Effector memory CD8-positive, alpha-beta T cell (primary cell): ENCODE data around the gene TBC1D22A.

ENCODE experiments used
- ATAC-seq: fragments of 150-1000 bp; cut with Tn5 transposase; replicated peaks from 2 replicates; pipeline ENCODE4 v1.10.0; 2021; ENCODE audit warnings: mild to moderate bottlenecking, moderate library complexity
- DNase-seq, 3 experiments: peaks; one replicate each; pipeline ENCODE4 v3.0.0; 2021
- H3K27ac Mint-ChIP-seq, 2 donors: one replicate each; pipeline ENCODE4 v1.8.0; 2022; ENCODE audit warnings: mild to moderate bottlenecking in 2 of 2, mixed read lengths in 2 of 2, moderate library complexity in 2 of 2
- H3K27me3 Mint-ChIP-seq, 2 donors: one replicate each; pipeline ENCODE4 v1.8.0; 2022; ENCODE audit warnings: mixed read lengths in 2 of 2
- H3K36me3 Mint-ChIP-seq: one replicate; pipeline ENCODE4 v1.8.0; 2022; ENCODE audit warnings: mild to moderate bottlenecking, moderate library complexity, mixed read lengths; ENCODE audit not compliant: insufficient read depth
- H3K4me1 Mint-ChIP-seq, 2 donors: one replicate each; pipeline ENCODE4 v1.8.0; 2022; ENCODE audit warnings: low read depth in 2 of 2, mixed read lengths in 2 of 2
- H3K4me3 Mint-ChIP-seq, 2 donors: one replicate each; pipeline ENCODE4 v1.8.0; 2022; ENCODE audit warnings: mild to moderate bottlenecking in 2 of 2, mixed read lengths in 2 of 2, moderate library complexity in 2 of 2
- H3K9me3 Mint-ChIP-seq, 2 donors: one replicate each; pipeline ENCODE4 v1.8.0; 2022; ENCODE audit warnings: mixed read lengths in 2 of 2

TBC1D22A gene

GRCh38 chr22:46890819-46891218 is 128.4 kb downstream of the TBC1D22A start:
- ATAC-seq: no peak
- H3K36me3 Mint-ChIP-seq: peaks cover 34% of the 10 kb centered on the region
- H3K4me3 Mint-ChIP-seq: no peak overlapping the region
- no peak for DNase-seq
- H3K4me1 Mint-ChIP-seq: peaks cover 5 to 7% of the 10 kb centered on the region in 2 donors
- no peaks in the 10 kb centered on the region for H3K27me3 Mint-ChIP-seq
- H3K9me3 Mint-ChIP-seq: no peaks in the 10 kb centered on the region
- H3K27ac Mint-ChIP-seq: no peak overlapping the region

DNA sequence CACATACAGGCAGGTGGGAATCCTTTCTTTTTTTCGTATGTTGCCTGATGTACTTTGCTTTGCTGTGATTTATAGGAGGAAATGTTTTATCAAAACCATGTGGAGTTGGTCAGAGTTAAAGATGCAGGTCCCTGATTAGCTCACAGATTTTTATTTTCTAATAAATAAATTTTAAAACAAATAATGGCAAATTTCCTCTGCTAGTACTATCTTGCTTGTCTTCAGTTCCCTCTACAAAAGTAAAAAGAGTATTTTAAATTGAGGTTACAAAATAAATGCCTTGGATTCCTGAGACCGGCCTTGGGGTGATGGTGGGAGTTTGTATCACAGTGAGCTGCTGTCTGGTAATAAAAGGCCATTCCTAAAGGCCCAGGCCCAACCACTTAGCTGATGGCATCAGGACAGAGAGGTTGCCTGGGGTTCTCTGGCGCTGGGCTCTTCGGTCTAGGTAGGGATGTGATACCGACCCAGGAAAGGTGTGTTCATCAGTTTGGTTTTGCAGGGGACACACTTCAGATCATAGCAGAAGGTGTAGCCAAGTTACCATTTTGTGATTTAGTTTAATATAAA is 129.0 kb downstream of the TBC1D22A start:
- H3K36me3 Mint-ChIP-seq: peaks cover 36% of the 10 kb centered on the region
- H3K4me3 Mint-ChIP-seq: no peak overlapping the region
- H3K27ac Mint-ChIP-seq: peak overlapping the region in 1 of 2 donors; percentile 51
- no peak for DNase-seq
- peaks cover 11% of the 10 kb centered on the region in 2 donors for H3K4me1 Mint-ChIP-seq
- ATAC-seq: no peak
- no peaks in the 10 kb centered on the region for H3K27me3 Mint-ChIP-seq
- H3K9me3 Mint-ChIP-seq: no peaks in the 10 kb centered on the region

GRCh38 chr22:46892866-46893265 is 130.4 kb downstream of the TBC1D22A start:
- ATAC-seq (no peak), DNase-seq (no peak)
- H3K4me1 Mint-ChIP-seq: peaks cover 14 to 16% of the 10 kb centered on the region in 2 donors
- no peak overlapping the region for H3K4me3 Mint-ChIP-seq
- no peaks in the 10 kb centered on the region for H3K9me3 Mint-ChIP-seq
- H3K27me3 Mint-ChIP-seq: no peaks in the 10 kb centered on the region
- peaks cover 42% of the 10 kb centered on the region for H3K36me3 Mint-ChIP-seq
- H3K27ac Mint-ChIP-seq: no peak overlapping the region

DNA sequence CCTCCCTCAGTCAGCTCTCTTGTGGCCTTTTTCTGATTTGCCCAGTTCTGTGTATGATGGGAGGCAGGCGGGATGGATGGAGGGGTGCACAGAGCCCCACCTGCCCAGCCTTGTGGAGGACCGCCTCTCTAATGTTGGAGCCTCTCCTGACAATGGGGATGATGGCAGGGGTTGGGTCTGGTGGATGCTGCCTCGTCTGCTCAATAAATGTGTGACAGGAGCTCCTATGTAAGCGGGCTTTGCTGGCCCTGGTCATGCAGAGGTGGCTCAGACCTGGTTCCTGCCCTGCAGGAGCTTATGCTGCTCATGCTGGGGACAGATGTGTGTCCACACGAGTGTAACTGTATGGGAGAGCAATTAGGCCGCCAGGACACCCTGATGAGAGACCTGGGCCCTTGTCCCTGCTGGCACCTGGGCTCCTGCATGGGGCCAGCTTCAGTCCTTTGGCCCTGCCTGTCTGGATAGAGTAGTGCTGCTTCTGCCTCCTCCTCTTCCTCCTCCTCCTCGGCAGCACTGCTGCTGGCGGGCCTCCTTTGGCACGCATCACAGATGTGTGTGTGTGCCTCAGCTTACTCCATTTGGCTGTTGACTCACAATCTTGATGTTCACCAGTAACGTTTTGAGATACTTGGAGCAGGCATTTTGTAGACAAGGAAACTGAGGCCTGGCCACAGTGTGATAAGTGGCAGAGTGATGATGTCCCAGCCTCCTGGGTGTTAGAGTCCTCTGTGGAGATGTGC is 131.0 kb downstream of the TBC1D22A start:
- H3K27ac Mint-ChIP-seq: no peak overlapping the region
- H3K27me3 Mint-ChIP-seq: no peaks in the 10 kb centered on the region
- no peaks in the 10 kb centered on the region for H3K9me3 Mint-ChIP-seq
- peaks cover 16 to 17% of the 10 kb centered on the region in 2 donors for H3K4me1 Mint-ChIP-seq
- no peak for DNase-seq
- H3K36me3 Mint-ChIP-seq: peaks cover 42% of the 10 kb centered on the region
- ATAC-seq: no peak
- H3K4me3 Mint-ChIP-seq: no peak overlapping the region

GRCh38 chr22:46894081-46894671 is 131.7 kb downstream of the TBC1D22A start:
- no peak for ATAC-seq
- Mint-ChIP-seq H3K27me3 (no peaks in the 10 kb centered on the region), H3K4me3 (no peak overlapping the region), H3K4me1 (peaks cover 16 to 18% of the 10 kb centered on the region in 2 donors), H3K9me3 (no peaks in the 10 kb centered on the region), H3K27ac (no peak overlapping the region), H3K36me3 (peaks cover 42% of the 10 kb centered on the region)
- DNase-seq: no peak

DNA sequence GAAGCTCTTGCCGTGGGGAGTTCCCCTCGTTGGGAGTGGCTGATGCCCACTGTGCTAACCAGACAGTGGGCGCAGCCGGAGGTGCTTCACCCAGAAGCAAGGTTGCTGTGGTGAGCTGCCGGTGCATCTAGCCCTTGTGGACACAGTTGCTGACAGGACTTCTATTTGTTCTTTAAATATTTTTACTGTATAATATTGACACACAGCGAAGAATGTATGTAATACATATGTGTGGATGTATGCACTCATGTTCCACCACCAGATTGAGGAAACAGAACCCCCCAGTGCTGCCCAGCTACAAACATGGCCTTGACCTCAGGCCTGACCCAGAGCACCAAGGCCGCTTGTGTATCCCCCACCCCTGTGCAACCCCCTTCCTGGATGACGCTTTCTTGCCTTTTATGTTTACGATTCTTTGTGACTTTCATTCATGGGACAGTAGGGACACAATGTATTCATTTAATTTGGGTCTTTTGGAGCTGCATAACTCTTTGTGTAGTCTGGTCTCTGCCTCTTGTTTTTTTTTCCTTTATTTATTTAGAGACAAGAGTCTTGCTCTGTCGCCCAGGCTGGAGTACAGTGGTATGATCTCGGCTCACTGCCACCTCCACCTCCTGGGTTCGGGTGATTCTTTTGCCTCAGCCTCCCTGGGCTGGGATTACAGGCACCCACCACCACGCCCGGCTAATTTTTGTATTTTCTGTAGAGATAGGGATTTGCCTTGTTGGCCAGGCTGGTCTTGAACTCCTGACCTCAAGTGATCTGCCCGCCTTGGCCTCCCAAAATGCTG is 132.6 kb downstream of the TBC1D22A start:
- H3K36me3 Mint-ChIP-seq: peaks cover 40% of the 10 kb centered on the region
- H3K27me3 Mint-ChIP-seq: no peaks in the 10 kb centered on the region
- H3K4me1 Mint-ChIP-seq: peaks cover 18 to 19% of the 10 kb centered on the region in 2 donors
- ATAC-seq: no peak
- DNase-seq: no peak
- no peaks in the 10 kb centered on the region for H3K9me3 Mint-ChIP-seq
- H3K27ac Mint-ChIP-seq: peak overlapping the region in 1 of 2 donors; percentile 84
- no peak overlapping the region for H3K4me3 Mint-ChIP-seq

DNA sequence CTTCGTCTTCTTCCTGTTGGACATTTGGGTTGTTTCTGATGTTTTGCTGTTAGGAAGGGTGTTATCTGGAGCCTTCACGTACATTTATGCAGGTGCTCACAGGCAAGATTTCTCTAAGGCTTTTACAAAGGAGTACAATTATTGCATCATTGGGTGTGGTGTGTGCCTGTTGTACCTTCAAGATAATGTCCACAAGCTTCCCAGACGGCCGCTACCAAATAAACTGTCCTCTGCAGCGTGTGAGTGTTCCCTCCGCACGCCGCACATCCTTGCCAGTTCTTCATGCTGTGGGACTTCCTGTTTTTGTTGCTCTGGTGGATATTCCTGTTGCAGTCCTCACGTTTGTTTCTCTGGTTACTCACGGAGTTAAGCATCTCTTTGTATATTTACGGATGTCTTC is 133.3 kb downstream of the TBC1D22A start:
- no peak for ATAC-seq
- Mint-ChIP-seq H3K4me1 (peaks cover 21 to 26% of the 10 kb centered on the region in 2 donors), H3K9me3 (no peaks in the 10 kb centered on the region), H3K27me3 (no peaks in the 10 kb centered on the region), H3K4me3 (no peak overlapping the region), H3K36me3 (peaks cover 42% of the 10 kb centered on the region), H3K27ac (peak overlapping the region in 1 of 2 donors; percentile 11)
- no peak for DNase-seq

DNA sequence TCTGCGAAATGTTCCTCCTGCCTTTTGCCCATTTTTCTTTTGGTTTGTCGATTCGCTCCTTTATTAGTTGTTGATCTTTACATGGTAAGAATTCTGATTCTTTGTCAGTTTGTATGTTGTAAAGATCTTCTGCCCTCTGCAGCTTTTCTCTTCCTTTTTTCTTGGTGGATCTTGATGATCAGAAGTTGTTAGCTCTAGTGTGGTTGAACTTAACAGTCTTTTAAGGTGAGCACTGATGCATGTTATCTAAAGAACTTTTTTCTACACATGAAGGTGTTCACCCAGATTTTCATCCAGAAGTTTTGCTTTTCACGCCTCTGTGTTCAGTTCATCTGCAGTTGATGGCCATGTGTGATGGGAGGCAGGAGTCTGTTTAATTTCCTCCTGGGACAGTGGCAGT is 133.7 kb downstream of the TBC1D22A start:
- no peaks in the 10 kb centered on the region for H3K27me3 Mint-ChIP-seq

GRCh38 chr22:46896568-46897245 is 134.3 kb downstream of the TBC1D22A start:
- no peak overlapping the region for H3K4me3 Mint-ChIP-seq
- H3K27ac Mint-ChIP-seq: peak overlapping the region; percentile 11 to 84
- peaks cover 38% of the 10 kb centered on the region for H3K36me3 Mint-ChIP-seq
- H3K27me3 Mint-ChIP-seq: no peaks in the 10 kb centered on the region
- peaks cover 21 to 31% of the 10 kb centered on the region in 2 donors for H3K4me1 Mint-ChIP-seq
- DNase-seq (no peak), ATAC-seq (no peak)
- H3K9me3 Mint-ChIP-seq: no peaks in the 10 kb centered on the region

More for the DNA sequence above, 133.7 kb downstream of the TBC1D22A start:
- Mint-ChIP-seq H3K36me3 (peaks cover 40% of the 10 kb centered on the region), H3K4me3 (no peak overlapping the region), H3K4me1 (peaks cover 21 to 28% of the 10 kb centered on the region in 2 donors), H3K9me3 (no peaks in the 10 kb centered on the region), H3K27ac (peak overlapping the region in 1 of 2 donors; percentile 11)
- no peak for DNase-seq
- no peak for ATAC-seq

DNA sequence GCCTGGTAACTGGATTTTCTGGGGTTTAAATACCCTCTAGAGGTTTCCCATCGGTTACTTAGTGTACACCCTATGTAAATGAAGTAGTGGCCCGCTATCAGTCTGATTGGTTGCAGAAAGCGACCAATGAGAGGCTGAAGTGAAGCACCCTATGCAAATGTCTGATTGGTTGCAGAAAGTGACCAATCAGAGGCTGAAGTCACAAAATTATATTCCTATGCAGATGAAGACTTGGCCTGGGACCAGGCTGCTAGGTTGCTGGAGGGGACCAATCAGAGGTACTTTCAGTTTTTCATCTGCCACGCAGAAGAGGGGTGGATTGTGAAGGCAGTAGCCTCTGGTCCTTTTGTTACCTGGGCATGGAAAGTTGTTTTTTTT is 134.8 kb downstream of the TBC1D22A start:
- Mint-ChIP-seq H3K4me3 (no peak overlapping the region), H3K36me3 (peaks cover 38% of the 10 kb centered on the region), H3K9me3 (no peaks in the 10 kb centered on the region), H3K27me3 (no peaks in the 10 kb centered on the region), H3K27ac (peak overlapping the region in 1 of 2 donors; percentile 84), H3K4me1 (peaks cover 21 to 31% of the 10 kb centered on the region in 2 donors)
- DNase-seq (no peak), ATAC-seq (no peak)

DNA sequence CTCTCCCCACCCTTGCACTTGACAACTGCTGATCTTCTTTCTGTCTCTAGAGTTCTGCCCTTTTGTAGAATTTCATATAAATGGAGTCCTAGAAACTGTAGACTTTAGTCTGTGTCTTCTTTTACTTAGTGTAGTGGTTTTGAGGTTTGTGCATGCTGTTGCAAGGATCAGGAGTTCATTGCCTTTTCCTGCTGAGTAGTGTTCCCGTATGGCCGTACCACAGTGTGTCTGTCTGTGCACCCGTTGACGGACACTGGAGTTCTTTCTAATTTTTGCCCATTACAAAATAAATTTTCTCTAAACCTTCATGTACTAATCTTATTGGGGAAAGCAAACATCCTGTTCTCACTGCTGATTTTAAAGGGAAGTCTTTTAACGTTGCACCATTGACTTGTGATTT is 138.1 kb downstream of the TBC1D22A start:
- H3K4me3 Mint-ChIP-seq: no peak overlapping the region
- no peaks in the 10 kb centered on the region for H3K27me3 Mint-ChIP-seq
- ATAC-seq (no peak), DNase-seq (no peak)
- peaks cover 20% of the 10 kb centered on the region for H3K36me3 Mint-ChIP-seq
- no peak overlapping the region for H3K27ac Mint-ChIP-seq
- no peaks in the 10 kb centered on the region for H3K9me3 Mint-ChIP-seq
- H3K4me1 Mint-ChIP-seq: peaks cover 24 to 31% of the 10 kb centered on the region in 2 donors

- Mint-ChIP-seq H3K9me3 (no peaks in the 10 kb centered on the region), H3K36me3 (peaks cover 9% of the 10 kb centered on the region), H3K27ac (peak overlapping the region in 1 of 2 donors; percentile 25), H3K4me1 (peaks cover 22% of the 10 kb centered on the region in 2 donors), H3K27me3 (no peaks in the 10 kb centered on the region), H3K4me3 (no peak overlapping the region)
- ATAC-seq (no peak), DNase-seq (no peak)
Observed at GRCh38 chr22:46902436-46902835, 140.0 kb downstream of the TBC1D22A start.
